NCI-H345 (cell line): ENCODE results near the gene HECW1.

Source experiments
- DNase-seq: peaks from one replicate; lab custom pipeline; 2025; lab: John Stamatoyannopoulos, UW

The HECW1 gene

DNA sequence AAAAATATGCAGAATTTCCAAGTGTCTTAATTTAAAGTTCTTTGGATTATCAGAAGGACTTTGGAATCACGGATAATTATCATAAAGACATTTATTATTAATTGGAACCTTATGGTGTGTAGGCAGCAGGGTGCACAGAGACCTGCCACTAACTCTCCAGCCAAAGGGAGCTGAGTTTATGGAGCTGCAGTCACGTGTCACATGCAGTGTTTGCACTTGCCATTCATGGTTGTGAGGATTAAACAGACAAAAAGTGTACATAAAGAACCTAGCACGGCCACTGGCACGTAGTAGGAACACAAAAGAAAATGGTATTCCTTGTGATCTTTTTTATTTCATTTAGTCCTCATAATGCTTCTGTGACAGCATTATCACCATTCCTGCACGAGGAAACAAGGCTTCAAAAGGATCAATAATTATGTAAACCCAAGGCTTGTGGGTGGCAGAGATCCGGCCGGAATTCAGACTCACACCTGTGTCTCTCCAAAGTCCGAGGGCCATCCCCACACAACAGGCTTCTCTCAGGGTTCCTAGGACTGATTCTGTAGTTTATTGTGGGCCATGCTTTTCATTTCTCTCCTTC is 326.5 kb downstream of the HECW1 start:
- DNase-seq, result no peak

DNA sequence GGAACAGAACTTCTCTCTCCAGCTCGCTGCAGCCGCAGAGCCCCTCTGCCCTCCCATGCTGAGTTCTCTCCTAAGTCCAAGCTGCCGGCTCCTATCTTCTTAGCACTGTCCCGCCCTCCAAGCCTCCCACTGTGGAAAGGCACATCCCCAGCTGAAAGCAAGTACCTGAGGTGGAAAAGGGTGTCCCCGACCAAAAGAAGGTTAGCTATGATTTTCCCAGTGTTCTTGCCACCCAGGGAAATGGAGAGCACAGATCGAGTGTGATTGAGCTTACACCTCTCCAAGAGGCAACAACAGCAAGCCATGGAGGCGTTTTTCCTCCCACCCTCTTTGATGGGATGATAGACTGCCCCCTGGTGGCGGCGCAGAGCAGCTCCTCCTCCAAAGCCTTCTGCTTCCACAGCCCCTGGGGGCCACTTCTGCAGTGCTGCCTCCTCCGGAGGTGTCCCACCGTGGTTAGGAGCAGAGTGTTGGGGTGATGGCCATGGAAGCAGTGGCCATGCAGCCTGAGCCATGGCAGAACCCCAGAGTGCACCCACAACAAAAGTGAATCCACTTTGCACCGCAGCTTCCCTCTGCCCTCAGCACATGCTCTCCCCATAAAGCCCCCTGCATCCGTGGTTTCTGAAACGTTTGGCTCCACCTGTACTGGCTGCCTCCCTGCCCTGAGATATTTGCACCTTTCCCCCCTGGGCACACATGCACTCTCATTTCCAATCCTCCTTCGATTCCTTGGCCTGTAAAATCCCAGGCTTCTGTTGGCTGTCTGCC is 327.4 kb downstream of the HECW1 start:
- peak; percentile 20 for DNase-seq

DNA sequence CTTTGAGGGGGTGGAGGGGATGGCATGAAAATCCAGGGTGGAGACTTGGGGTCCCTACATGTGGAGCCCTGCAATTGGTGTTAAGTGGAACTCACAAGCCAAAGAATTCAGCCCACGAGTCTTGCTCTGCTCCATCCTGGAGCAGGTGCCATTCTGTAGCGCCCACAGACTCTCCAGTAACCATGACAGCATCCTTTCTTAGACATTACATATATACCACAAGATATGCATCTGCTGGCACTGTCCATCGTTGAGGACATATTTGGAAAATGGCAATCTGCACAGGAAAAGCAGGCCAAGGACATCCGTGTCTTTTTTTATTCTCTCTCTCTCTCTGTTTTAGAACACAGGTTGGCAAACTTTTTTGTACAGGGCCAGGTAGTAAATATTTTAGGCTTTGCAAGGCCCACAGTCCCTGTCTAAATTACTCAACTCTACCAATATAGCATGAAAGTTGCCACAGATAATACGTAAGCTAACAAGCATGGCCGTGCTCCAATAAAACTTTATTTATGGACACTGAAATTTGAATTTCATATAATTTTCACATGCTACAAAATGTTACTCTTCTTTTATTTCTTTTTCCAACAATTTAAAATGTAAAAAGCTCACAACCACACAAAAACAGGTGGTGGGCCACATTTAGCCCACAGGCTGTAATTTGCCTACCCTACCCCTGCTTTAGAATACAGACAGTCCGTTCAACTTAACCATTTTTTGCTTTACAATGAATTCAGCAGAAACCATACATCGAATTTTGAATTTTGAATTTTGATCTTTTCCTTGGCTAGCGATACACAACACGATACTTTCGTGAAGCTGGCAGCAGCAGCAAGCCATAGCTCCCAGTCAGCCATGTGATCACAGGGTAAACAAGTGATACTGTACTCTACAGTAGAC is 329.0 kb downstream of the HECW1 start:
- DNase-seq, result no peak

DNA sequence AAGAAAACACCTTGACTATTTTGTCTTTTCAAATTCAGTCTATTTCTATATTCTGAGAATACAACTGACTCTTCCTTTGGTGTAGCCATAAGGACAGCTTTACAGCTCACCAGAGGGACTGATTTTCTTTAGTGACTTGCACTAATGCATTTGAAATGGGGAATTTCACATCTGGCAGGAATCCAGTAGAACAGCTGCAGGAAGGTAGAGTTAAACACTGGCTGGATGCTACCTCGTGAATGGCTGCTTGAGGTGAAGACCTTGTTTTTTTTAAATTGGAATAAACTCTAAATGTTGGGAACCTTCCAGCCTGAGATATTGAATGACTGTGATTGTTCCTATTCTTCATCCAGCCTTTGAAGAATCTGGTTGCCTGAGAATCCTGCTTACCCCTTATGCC is 330.9 kb downstream of the HECW1 start:
- DNase-seq, result no peak

DNA sequence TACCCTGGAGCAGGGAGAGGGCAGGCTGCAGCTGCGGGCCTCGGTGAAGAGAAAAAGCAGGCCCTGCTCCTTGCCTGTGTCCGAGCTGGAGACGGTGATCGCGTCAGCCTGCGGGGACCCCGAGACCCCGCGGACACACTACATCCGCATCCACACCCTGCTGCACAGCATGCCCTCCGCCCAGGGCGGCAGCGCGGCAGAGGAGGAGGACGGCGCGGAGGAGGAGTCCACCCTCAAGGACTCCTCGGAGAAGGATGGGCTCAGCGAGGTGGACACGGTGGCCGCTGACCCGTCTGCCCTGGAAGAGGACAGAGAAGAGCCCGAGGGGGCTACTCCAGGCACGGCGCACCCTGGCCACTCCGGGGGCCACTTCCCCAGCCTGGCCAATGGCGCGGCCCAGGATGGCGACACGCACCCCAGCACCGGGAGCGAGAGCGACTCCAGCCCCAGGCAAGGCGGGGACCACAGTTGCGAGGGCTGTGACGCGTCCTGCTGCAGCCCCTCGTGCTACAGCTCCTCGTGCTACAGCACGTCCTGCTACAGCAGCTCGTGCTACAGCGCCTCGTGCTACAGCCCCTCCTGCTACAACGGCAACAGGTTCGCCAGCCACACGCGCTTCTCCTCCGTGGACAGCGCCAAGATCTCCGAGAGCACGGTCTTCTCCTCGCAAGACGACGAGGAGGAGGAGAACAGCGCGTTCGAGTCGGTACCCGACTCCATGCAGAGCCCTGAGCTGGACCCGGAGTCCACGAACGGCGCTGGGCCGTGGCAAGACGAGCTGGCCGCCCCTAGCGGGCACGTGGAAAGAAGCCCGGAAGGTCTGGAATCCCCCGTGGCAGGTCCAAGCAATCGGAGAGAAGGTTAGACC is 332.5 kb downstream of the HECW1 start:
- no peak for DNase-seq

DNA sequence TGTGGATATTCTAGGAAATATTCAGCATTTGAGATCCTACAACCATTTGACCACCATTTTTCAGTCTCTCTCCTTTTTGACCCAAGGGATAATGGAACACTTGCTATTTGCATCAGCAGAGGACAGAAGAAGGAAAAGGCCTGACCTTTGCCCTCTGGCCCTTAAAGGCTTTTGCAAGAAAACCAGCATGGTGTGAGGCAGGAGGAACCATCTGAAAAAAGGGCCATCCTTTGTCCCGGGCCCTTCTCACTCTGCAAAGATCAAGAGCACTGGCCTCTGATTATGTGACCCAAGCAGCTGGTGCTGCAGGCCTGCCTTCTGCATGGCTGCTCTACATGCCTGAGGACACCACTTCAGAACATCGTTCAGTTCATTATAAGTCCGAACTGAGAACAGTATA is 337.1 kb downstream of the HECW1 start:
- no peak for DNase-seq

DNA sequence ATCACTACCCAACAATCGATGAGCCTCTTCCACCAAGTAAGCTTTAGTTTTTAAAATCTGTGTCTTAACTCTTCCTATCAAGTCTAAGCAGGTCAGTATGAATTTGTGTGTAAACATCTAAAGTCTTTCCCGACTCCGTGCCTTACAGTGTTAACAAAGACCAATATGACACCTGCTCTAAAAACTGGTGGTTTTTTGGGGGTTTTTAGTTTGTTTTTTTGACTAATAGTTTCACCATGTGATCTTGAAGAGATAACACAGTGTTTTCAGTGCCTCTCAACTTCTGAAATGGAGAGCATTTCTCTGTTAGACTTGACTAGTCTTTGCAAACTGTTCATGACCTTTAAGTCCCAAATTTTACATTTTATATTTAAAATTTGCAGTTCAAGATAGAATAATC is 338.4 kb downstream of the HECW1 start:
- no peak for DNase-seq

DNA sequence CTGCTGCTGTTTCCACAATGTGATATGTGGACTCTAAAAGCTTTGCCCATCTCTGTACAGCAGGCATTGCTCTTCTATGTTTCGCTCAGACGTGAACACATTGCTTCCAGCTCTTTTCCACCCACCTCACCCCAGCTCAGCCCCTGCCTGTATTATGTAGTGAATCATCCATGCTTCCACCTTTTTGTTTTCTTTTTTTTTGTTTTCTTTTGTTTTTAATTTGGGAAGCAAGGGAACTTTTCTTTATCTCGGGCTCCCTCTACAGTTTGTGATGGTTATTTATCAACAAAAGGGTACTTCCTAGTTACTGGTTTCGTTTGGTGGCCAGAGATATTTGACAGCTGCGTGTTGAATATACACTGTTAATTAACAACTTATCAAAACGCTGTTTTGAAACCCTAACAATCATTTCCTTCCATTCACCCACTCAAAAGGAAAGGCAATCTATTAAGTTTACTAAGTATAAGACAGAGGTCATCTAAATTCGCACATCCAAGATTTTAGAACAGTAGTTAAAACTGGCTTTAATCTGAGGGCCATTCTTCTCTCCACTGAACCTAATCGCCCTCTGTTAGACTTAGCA is 342.6 kb downstream of the HECW1 start:
- peak; percentile 41 for DNase-seq

DNA sequence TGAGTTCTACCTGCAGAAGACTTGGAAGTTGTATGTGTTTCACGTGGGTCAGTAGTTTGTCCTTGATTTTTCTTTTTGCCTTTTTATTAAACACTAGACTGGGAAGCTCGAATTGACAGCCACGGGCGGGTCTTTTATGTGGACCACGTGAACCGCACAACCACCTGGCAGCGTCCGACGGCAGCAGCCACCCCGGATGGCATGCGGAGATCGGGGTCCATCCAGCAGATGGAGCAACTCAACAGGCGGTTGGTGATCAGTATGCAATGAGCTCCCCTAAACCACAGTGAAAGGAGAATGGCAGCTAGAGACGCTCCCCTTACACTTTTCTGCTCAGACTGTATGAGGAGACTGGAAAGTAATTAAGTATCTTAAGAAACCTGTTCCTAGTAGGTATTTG is 343.8 kb downstream of the HECW1 start:
- no peak for DNase-seq

DNA sequence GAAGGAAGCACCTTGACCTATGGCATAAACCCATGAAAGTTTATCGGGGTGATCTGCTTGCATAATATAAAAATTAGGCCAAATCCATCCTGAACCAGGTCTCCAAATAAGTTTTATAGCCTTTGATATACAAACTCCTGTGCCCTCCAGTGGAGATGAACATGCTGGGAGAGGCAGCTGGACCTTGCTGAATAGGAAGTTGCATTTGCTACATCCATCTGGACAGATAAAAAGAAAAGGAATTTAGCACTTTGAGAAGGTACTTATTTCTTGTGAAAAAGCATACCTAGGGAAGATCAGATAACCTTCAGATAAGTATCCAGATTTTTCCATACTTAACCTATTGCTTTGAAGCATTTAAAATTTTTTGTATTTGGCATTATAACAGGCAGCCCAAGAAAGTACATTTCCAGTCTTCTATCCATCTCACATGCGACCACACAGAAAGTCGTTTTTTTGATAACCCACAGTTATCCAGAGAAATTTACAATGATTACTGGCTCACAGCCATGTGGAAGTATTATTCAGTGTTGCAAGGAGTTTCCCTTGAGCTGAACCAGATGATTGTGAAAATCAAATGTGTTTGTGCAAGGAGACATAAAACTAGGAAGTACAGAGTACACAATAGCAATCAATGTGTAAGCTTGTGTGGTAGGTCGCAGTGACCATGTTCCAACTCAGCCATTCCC is 346.0 kb downstream of the HECW1 start:
- no peak for DNase-seq

DNA sequence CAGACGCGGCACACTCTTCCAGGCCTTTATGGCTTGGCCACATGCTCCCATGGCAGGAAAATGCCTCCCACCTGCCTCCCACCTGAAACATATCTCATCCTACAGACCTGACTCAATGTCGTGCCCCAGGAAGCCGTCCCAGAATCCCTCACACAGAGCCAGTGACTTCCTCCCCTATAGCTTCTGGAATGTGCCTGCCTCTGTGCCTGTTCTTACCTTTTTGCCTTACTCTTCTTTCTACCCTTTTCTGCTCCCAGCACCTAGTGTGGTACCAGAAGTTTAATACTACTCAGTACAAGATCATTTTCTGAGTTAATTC is 346.5 kb downstream of the HECW1 start:
- no peak for DNase-seq

DNA sequence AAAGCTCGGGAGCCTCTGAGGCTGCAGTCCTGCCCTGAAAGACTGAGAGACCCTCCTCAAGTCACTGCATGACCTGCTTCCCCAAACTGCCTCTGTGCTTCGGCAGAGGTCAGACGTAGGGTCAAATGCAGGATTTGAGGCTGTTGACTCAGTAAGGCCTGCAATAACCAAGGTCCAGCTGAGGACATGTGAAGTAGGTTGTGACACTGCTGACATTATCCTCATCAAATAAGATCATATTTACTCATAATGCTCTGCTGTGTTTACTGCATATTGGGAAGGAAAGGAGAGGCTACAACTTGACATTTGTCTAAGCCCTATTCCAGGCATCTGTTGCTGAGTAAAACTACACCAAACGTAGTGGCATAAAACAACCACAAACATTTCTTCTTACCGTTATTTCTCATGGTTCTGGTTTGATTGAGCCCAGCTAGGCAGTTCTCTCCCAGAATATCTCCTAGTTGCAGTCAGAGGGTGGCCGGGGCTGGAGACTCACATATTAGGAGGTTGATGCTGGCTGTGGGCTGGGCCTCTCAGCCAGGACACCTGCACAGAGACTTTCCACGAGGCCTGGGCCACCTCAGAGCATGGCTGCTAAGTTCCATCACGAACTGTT is 348.4 kb downstream of the HECW1 start:
- DNase-seq, result no peak

DNA sequence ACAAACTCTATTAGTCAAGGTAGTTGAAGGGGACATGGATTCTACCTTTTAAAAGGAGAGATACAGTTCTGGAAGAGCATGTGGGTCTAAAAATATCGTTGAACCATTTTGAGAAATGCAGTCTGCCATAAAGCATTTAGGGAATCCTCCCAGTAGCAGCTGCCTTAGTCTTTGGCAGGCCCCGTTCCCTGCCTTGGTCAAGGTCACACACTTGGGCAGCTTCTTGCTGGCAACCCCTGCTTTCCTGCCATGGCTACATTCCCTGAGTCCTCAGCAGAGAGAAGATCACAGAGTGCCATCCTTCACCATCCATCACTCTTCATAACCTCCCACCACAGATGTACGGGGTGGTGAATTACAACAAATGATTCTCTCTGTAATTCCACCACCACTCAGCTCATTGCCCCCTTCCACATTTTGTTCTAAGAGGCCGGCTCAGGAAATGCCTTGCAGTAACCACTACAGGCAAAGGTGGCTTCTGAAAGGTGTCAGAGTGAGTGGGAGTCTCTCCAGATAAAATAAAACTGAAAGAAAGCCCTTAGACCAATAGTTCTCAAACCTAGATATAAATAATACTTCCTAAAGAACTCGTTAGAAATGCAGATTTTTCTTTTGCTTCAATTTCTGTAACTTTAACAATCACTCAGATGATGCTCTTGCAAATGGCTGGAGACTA is 349.0 kb downstream of the HECW1 start:
- no peak for DNase-seq

DNA sequence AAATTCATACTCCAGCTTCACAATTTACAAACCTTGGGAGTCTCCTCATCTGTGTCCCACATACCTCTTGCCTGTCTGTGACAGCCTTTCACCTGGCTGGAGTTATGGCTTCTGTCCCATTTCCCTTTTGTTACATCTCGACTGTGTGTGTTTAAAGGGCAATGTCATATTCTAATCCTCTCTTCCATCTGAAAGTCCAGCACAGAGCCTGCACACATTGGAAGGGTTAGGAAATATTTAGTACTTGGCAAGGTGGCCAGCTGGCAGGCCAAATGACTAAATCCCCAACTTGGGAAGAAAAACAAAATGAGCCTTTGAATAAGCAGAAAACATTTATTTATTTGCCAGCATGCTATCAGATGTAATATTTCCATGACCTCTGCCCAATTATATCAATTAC is 350.4 kb downstream of the HECW1 start:
- no peak for DNase-seq

DNA sequence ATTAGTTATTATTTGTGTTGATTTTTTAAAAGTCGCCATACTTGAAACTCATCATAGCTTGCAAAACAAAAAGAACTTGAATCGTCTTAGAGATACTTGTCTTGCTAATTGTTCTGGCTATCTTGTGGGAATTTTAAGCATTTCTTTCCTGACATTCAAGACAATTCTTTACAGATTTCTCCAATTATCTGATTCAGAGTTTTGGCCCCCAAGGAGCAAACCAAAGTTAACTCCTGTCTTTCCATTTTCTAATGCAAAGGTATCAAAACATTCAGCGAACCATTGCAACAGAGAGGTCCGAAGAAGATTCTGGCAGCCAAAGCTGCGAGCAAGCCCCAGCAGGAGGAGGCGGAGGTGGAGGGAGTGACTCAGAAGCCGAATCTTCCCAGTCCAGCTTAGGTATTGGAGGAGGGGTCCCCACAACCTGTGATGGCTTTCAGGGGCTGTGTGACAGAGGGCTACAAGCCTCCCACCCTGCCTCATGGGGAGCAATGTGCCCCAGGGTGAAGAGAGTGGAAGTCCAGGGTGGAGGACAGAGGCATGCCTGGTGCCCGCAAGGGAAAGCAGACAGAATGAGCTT is 351.0 kb downstream of the HECW1 start:
- DNase-seq, result no peak

DNA sequence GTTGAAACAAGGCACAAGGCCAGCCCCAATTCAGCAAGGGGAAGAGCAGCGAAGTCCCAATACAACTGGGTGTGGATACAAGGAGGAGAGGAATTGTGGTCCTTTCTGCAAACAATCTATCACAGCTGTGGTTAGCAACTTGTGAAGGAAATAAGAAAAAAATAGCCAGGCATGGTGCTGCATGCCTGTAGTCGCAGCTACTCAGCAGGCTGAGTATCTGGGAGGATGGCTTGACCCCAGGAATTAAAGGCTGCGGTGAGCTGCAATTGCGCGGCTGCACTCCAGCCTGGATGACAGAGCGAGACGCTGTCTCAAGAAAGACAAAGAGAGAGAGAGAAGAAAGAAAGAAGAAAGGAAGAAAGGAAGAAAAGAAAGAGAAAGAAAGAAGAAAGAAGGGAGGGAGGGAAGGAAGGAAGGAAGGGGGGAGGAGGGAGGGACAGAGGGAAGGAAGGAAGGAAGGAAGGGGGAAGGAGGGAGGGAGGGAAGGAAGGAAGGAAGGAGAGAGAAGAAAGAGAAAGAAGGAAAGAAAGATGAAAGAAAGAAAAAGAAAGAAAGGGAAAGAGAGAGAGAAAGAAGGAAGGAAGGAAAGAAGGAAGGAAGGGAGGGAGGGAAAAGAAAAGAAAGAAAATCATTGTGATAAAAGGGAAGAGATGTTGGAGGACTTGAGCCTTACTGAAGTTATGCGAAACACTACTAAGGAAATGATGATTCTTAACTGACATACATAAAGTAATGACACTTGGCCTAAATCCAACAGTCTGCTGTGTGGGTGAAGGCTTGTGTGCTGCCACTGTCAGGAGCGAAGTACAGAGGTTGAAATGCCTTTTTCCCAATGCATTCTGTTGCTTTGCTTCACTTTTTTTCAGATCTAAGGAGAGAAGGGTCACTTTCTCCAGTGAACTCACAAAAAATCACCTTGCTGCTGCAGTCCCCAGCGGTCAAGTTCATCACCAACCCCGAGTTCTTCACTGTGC is 353.4 kb downstream of the HECW1 start:
- DNase-seq, result no peak

DNA sequence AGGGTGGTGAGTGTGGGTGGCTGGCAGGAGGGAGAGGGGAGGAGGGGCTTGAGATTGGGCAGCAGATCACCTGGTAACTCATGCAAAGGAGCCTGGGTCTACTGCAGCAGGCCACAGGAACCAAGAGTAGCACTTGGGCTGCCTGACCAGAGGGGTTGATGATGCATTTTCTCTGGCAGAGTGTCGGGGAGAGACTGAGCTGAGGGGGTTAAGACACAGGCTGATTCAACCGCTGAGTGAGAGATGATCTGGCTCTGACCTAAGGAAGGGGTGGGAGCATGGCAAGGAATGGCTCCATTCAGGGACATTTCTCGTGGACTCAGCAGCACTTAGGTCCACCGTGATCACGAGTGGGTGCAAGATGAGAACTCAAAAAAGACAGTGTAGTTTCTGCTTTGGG is 355.0 kb downstream of the HECW1 start:
- no peak for DNase-seq

DNA sequence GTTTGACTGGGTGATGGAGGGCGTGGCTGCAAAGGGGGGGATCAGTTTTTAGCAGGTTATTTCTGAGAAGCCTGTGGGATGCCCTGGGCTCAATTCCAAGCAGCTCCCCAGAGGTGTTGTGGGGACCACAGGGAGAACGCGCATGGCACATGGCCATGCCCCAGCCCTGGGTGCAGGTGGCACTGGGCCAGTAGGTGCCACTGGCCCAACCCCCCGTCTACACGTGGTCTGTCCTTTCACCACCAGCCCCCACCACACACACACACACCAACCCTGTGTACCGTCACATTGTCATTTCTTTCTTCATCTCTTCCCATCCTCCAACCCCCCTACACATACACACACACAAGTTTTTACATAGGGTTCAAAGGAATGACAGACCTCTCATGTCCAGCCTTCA is 355.4 kb downstream of the HECW1 start:
- no peak for DNase-seq

DNA sequence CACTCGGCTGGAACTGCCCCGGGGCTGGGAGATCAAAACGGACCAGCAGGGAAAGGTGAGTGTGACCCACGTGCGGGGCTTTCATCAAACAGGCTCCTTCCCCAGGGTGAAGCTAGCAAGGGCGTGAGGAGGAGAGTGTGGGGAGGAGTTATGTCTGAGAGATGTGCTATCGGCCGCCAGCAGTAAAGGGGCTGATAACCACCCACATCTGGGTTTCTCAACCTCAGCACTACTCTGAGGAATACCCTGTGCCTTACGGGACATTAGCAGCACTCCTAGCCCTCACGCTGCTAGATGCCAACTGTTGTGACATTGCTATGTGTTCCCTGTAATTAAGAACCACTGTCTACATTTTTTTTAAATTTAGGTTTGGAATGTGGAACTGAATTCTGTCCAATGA is 356.6 kb downstream of the HECW1 start:
- DNase-seq, result no peak
